H7 (cell line): ENCODE measurements around the gene DNAJC25. TPM values are rescaled to one million over a fixed set of nuclear protein-coding genes. Genes with fewer than 3 reads are reported as not detected.

Experiments
- DNase-seq: peaks from one replicate; pipeline ENCODE4 v3.0.0; 2012
- H3K27me3 ChIP-seq: 2 replicates; pipeline ENCODE4 v1.6.0; 2011; ENCODE audit warnings: mild to moderate bottlenecking, low read length; ENCODE audit not compliant: control insufficient read depth, insufficient read depth
- H3K36me3 ChIP-seq: replicated peaks from 2 replicates; pipeline ENCODE4 v1.5.1; 2011; ENCODE audit warnings: low read length; ENCODE audit not compliant: control insufficient read depth, insufficient read depth
- H3K4me3 ChIP-seq: 2 replicates; pipeline ENCODE4 v1.5.1; 2011; ENCODE audit warnings: low read depth, mild to moderate bottlenecking, control low read depth, low read length, moderate library complexity; ENCODE audit not compliant: insufficient read depth
- total RNA-seq: library from RNA; depleted of rRNA; stranded (reverse); fragments of >200 nt; shearing (Covaris generic); gene quantifications from 2 replicates; pipeline ENCODE4 v1.2.3, GENCODE V29; 2014; rRNA removed

Gene DNAJC25
- 6.1 and 10.3 TPM in 2 replicates for total RNA-seq

GRCh38 chr9:111631214-111631971 lies at the start of gene DNAJC25:
Gene DNAJC25, plus strand, starts transcription at chr9:111631334. Its CDS starts 74 bp downstream, at chr9:111631408.
- Histone ChIP-seq H3K4me3 (peak within 1 kb of the TSS; percentile 99), H3K36me3 (no peaks in the 10 kb centered on the region; the same call in 1 of the 2 replicates), H3K27me3 (no peaks in the 10 kb centered on the region)
- DNase-seq, result peak; percentile 99

- DNase-seq, result no peak
- Histone ChIP-seq H3K4me3 (no peak overlapping the region), H3K27me3 (no peaks in the 10 kb centered on the region), H3K36me3 (peaks cover 9% of the 10 kb centered on the region)
Measured at GRCh38 chr9:111582888-111583287, 48.2 kb upstream of the DNAJC25 start.

DNA sequence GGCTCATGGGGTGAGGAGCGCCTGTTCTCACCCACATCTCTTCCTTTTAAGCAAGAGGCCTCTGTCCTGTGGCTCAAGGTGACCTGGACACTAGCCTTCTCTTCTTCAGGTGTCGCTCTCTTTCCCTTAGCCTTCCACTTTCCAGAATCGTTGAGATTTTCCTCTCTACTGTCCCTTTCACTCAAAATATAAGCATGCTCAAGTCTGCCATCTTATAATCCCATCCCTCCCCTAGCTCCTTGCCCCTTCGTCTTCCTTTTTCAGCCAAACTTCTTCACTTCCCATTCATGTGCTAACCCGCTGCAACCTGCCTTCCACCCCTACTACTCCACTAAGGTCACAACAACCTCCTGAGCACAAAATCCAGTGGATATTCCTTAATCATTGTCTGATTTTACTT lies 44.8 kb upstream of the DNAJC25 start:
- peaks cover 2% of the 10 kb centered on the region for H3K36me3 ChIP-seq
- DNase-seq, result no peak
- no peak overlapping the region for H3K4me3 ChIP-seq
- H3K27me3 ChIP-seq, result no peaks in the 10 kb centered on the region

DNA sequence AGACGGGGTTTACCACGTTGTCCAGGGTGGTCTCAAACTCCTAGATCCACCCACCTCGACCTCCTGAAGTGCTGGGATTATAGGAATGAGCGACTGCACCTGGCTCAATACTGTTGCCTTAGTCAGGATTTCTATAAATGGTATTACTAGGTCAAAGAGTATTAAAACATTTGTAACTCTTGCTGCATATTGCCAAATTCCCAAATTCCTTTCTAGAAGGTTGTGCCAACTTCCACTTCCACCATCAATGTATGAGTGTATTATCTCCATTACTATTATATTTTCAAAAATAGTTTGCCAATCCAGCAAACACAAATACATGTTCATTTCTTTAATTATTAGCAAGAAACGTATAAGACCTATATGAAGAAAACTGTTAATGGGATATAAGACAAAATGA lies 42.3 kb upstream of the DNAJC25 start:
- Histone ChIP-seq H3K27me3 (no peaks in the 10 kb centered on the region), H3K36me3 (peaks cover 6% of the 10 kb centered on the region), H3K4me3 (no peak overlapping the region)
- no peak for DNase-seq

GRCh38 chr9:111597852-111598732 lies 33.0 kb upstream of the DNAJC25 start:
- H3K36me3 ChIP-seq, result peaks cover 11% of the 10 kb centered on the region
- peaks cover 2% of the 10 kb centered on the region for H3K27me3 ChIP-seq
- peak; percentile 79 for DNase-seq
- H3K4me3 ChIP-seq, result peak overlapping the region; percentile 73

GRCh38 chr9:111598733-111599091 lies 32.4 kb upstream of the DNAJC25 start:
- Histone ChIP-seq H3K27me3 (peaks cover 2% of the 10 kb centered on the region), H3K36me3 (peaks cover 11% of the 10 kb centered on the region), H3K4me3 (peak overlapping the region; percentile 73)
- DNase-seq, result no peak

DNA sequence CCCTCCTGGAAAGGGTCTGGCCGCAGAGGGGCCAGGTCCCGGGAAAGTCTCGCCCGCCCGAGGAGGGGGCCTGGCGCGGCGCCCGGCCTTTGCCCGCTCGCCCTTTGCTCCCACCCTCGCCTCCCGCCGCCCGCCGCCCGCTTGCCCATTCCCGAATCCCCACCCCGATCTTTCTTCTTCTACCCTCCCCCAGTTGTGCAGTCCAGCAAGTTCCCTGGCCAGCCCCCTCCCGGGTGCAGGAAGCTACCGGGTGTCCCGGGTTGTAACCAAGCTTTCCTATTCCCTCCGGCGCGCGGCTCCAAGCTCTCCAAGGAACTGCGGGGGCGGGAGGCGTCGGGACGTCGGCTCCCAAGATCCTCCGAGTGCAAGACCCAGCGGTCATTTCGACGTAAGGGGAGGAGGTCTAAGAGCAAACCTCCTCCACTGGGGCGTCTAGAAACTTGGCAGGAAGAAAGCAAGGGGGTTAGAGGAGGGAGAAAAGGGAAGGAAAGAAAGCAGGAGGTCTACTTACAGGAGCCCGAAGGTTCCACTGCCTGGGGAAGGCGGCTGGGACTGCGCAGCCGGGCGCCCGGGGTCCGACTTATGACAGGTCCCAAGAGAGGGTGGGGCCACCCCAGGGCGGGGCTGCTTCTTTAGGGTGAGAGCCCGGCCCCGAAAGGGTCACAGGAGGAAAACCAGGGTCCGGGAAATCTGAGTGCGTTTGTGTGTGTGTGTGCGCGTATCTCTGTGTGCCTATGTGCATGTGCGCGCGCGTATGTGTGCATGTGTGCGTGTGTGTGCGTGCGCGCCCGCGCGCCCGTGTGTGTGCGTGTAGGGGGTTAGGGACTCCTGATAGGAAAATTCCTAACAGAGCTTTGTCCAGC lies 31.8 kb upstream of the DNAJC25 start, which contains the start of gene PTGR1:
Gene PTGR1, minus strand, starts transcription at position 556 of the 863 bp plus-strand sequence. CDS start 2,225 bp downstream, outside the sequence.
- peak; percentile 88 for DNase-seq
- Histone ChIP-seq H3K4me3 (peak within 1 kb of the TSS; percentile 73), H3K27me3 (peaks cover 2% of the 10 kb centered on the region), H3K36me3 (peaks cover 7% of the 10 kb centered on the region)

DNA sequence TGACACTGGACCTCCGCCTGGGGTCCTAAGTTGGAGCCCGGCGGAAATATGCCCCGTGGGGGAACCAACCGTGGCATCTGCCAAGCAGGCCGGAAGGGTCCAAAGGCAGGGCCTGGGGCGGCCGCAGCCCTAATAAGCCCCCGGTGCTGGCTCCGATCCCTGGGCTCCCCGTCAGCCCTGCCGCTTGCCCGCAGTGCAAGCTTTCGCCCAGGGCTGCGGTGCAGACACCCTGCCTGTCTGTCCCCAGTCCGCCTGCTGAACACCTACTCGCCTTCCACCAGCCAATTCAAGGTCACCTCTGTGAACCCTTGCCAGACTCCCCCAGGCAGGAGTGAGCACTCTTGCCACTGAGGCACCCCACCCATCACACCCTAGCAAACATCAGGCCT lies 31.2 kb upstream of the DNAJC25 start:
- peak; percentile 71 for DNase-seq
- peaks cover 7% of the 10 kb centered on the region for H3K36me3 ChIP-seq

DNA sequence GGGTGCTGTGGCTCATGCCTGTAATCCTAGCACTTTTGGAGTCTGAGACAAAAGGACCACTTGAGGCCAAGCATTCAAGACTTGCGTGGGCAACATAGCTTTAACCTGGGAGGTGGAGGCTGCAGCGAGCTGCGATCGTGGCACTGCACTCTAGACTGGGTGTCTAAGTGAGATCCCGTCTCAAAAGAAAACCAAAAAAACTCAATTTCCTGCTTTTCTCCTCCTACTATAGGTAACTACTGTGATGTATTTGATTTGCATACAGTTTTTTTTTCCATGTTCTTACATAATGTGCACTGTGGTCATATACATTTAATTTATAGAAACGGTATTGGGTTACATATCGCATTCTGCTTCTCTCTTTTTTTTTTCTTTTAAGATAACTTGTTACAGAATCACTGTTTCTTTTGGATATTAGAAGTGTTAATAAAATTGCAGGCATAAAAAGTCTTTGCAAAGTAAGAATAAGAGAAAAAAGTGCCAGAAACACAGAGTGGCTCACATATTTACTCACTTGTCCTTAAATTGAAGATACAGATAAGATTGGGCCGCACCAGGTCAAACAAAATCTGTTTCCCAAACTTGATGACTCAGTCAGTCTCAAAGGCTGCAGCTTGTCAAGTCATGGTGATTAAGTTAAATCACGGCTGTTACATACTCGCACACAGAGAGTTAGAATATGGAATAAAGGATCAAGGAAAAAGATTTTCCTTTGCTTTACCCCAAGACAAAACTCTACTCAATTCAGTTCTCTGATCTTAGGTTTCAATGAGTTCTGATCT lies 29.7 kb upstream of the DNAJC25 start:
- DNase-seq, result no peak
- H3K4me3 ChIP-seq, result no peak overlapping the region
- peaks cover 2% of the 10 kb centered on the region for H3K36me3 ChIP-seq
- H3K27me3 ChIP-seq, result peaks cover 2% of the 10 kb centered on the region

More for the DNA sequence above, 31.2 kb upstream of the DNAJC25 start:
- peaks cover 2% of the 10 kb centered on the region for H3K27me3 ChIP-seq
- H3K4me3 ChIP-seq, result peak overlapping the region; percentile 73

DNA sequence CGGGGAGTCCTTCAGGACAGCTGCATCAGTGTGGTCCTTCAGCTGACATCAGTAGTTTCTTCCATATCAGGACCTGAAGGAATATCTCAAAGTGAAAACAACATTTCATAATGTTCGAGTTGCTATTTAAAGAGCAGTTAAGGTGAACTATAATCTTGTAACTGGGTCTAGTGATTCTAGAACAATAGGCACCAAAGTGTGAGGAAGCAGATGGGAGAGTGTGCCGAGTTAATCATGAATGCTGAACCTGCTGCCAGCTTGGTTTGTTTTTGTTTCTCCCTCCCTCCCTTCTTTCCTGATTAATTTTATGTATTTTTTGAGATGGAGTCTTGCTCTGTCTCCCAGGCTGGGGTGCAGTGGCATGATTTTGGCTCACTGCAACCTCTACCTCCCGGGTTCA lies 28.1 kb upstream of the DNAJC25 start:
- Histone ChIP-seq H3K36me3 (no peaks in the 10 kb centered on the region), H3K4me3 (no peak overlapping the region), H3K27me3 (peaks cover 2% of the 10 kb centered on the region)
- DNase-seq, result no peak

DNA sequence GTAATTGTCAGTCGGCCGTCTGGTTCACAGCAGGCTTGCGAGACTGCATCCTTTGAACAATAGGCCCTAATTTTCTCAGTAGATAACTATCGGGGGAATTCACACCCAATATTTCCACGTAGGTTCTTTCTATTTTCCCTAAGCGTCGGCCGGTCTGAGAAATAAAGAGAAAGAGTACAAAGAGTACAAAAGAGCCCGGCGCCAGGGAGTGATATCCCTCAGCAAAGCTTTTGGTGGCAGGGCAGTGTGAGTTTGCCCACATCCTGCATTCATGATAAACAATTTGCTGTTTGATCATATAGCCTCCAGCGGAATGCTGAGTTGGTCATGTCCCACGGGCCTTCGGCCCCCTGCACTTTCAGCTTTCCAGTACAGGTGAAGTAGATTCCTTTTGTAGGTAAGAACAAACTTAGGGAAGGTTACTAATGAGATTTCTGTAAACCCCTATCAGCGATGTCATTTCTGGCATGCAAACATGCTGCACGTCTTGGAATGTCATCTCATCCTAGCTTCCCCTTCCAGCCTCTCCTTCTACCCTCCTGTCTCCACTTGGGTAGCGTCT lies 27.0 kb upstream of the DNAJC25 start:
- Histone ChIP-seq H3K4me3 (no peak overlapping the region), H3K36me3 (no peaks in the 10 kb centered on the region), H3K27me3 (no peaks in the 10 kb centered on the region; the same call in 1 of the 2 replicates)
- DNase-seq, result no peak

DNA sequence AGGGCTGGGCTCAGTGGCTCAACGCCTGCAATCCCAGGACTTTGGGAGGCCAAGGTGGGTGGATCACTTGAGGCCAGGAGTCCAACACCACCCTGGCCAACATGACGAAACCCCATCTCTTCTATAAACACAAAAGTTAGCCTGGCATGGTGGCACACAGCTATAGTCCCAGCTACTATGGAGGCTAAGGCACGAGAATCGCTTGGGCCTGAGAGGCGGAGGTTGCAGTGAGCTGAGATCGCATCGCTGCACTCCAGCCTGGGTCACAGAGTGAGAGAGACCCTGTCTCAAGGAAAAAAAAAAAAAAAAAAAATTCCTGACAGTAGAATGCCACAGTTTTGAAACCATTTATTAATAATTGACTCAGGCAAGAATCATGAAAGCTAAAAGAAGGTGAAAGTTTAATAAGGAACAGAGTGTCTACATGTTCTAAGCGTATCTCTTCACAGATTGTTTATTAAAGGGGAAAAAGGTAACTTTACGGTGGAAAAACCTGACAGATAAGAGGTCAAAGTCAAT lies 26.0 kb upstream of the DNAJC25 start:
- no peaks in the 10 kb centered on the region; the same call in 1 of the 2 replicates for H3K27me3 ChIP-seq
- no peaks in the 10 kb centered on the region for H3K36me3 ChIP-seq
- H3K4me3 ChIP-seq, result no peak overlapping the region
- no peak for DNase-seq

- no peak for DNase-seq
- Histone ChIP-seq H3K27me3 (no peaks in the 10 kb centered on the region), H3K36me3 (no peaks in the 10 kb centered on the region), H3K4me3 (no peak overlapping the region)
Measured at GRCh38 chr9:111610149-111610548, 21.0 kb upstream of the DNAJC25 start.
